ENCODE measurements around the gene ZBTB32.

GRCh38 chr19:35736913-35737886 is 32.8 kb downstream of the ZBTB32 start:
- TF ChIP-seq CTCF (IDR thresholded peaks at IDR 0.05 in 4 of 5, conservative IDR thresholded peaks at IDR 0.05 in 1 of 5) (no peak), POLR2A (IDR thresholded peaks at IDR 0.05) (no peak)
